Vagina (tissue), 2 donors: Measurements from ENCODE around the gene TRPM2.

Source experiments
- CTCF ChIP-seq, 3 experiments: fragments of 450-650 bp in 2 of 3; fragments of 200-600 bp in 1 of 3; sonication (generic) in 1 of 3; IDR thresholded peaks; one replicate each; pipeline ENCODE4 v1.5.1; 2017 to 2019; ENCODE audit warnings: antibody characterized with exemption in 3 of 3, mild to moderate bottlenecking in 2 of 3, moderate library complexity in 2 of 3
- POLR2A ChIP-seq, 2 donors: fragments of 450-650 bp; IDR thresholded peaks; one replicate each; pipeline ENCODE4 v1.6.1; 2017; ENCODE audit warnings: antibody characterized with exemption in 2 of 2, mild to moderate bottlenecking in 2 of 2, moderate library complexity in 2 of 2
- POLR2AphosphoS5 ChIP-seq, 2 donors: sonication (generic); formaldehyde crosslinking; IDR thresholded peaks; one replicate each; pipeline ENCODE4 v1.9.0; 2017; ENCODE audit warnings: antibody characterized with exemption in 2 of 2, mild to moderate bottlenecking in 2 of 2, low read depth in 1 of 2; ENCODE audit not compliant: insufficient read depth in 1 of 2

GRCh38 chr21:44407493-44407892 lies 54.1 kb downstream of the TRPM2 start:
- TF ChIP-seq CTCF (IDR thresholded peaks at IDR 0.05): no peak
- TF ChIP-seq POLR2A (IDR thresholded peaks at IDR 0.05): no peak
- no peak for TF ChIP-seq POLR2AphosphoS5 (IDR thresholded peaks at IDR 0.05; ENCODE audit: insufficient read depth in 1 of 2, low read depth in 1 of 2)
